ENCODE measurements around the gene IL18BP.

The IL18BP gene

DNA sequence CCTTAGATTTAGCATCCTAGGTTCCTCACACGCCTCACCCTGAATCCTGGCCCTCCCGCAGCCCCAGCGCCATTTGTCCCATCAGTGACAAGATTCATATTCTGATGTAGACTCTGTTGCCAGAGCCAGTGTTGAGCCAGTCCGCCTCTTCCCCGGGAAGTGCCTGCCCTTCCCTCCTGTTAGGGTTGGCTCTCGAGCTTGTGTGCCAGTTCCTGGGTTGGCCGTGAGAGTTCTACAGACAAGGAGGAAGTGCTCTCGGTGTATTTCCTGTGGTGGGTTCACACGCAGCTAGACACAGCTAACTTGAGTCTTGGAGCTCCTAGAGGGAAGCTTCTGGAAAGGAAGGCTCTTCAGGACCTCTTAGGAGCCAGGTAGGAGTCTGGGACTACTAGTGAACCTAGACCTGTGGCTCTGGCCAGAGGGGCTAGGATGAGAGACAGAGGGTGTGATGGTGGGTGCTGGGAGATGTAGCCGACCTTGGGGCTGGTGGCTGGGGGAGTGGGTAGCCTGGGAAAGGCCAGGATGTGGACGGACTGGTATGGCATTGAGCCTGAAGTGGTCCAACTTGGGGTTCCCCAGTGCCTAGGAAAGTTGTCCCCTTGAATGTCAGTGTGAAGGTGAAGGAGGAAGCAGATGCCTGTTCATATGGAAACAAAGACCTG is at the start of gene IL18BP:
TSS of gene IL18BP (plus strand) at position 261 of the 662 bp plus-strand sequence. CDS start 1,076 bp downstream, outside the sequence.
- no peak for DNase-seq

DNA sequence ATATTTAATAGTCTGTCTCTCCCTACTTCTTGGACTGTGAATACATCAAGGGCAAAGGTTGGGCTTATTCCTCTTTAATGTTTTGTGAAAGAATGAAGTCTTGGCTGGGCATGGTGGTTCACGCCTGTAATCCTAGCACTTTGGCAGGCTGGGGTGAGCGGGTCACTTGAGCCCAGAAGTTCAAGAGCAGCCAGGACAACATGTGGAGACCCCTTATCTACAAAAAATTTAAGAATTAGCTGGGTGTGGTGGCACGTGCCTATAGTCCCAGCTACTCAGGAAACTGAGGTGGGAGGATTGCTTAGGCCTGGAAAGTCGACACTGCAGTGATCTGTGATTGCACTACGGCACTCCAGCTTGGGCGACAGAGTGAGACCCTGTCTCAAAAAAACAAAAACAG is 49.7 kb upstream of the IL18BP start:
- DNase-seq, result no peak

DNA sequence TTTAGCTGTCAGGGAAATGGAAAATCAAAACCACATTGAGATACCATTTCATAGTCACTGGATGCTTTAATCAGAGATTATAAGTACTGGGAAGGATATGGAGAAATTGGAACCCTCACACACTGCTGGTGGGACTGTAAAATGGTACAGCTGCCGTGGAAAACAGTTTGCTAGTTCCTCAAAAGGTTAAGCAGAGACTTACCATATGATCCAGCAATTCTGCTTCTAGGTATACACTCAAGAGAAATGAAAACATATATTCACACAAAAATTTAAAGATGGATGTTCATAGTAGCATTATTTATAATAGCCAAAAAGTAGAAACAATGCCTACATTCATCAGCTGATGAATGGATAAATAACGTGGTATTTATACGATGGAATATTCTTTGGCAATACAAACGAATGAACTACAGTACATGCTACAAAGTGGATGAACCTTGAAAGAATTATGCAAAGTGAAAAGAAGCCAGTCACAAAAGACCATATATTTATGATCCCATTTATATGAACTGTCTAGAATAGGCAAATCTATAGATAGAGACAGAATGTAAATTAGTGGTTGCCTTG is 46.9 kb upstream of the IL18BP start:
- no peak for DNase-seq

DNA sequence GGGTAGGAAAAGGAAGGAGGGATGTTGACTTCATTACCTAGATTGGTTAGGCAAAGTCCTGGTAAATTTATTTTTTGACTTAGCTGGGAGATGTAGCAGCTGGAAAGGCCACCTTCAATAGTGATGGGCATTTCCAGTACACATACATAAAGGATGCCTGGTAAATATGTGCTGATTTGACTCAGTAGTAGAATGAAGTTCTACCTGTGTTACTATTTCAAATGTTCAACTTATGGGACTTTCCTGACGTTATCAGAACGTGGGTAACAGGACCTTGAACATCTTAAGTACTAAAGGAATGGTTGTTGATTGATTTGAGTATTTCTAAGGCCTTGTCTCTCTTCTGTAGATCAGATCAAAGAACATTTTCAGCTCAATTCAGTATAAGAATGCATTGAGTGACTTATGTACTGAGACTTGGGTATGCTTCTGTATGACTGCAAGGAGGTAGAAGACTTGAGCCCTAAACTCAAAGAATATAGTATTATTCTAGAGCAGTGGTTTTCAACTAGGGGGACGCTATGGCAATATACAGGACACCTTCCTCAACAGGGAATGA is 42.7 kb upstream of the IL18BP start:
- no peak for DNase-seq

DNA sequence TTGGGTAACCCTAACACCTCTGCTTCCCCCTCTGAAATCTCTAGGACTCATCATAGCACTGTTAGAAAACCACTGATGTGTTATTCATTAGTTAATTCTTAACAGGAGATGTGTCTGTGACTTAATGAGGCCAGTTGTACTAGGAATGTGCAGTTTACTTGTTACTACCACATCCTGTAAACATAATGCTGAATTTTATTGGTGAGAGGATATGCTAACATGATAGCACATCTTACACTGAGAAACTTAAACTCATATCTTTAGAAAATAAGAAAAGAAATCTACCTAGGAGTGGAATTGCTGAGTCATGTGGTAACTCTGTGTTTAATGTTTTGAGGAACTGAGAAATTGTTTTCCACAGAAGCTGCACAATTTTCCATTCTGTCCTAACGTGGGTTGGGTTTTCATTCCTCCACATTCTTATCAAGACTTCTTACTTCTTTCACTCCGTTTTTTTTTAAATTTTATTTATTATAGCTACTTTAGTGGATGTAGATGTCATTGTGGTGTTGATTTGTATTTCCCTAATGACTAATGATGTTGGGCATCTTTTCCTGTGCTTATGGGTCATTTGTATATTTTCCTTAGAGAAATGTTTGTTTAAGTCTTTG is 36.2 kb upstream of the IL18BP start:
- DNase-seq, result no peak

DNA sequence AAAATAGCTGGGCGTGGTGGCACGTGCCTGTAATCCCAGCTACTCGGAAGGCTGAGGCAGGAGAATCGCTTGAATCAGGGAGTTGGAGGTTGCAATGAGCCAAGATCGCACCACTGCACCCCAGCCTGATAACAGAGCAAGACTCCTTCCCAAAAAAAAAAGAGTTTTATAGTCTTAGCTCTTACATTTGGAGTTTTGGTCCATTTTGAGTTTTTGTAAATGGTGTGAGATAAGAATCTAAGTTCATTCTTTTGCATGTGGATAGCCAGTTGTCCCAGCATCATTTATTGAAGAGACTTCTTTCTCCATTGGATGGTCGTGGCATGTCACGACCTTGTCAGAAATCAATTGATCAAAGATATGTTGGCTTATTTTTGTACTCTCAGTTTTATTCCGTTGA is 35.2 kb upstream of the IL18BP start:
- DNase-seq, result no peak

DNA sequence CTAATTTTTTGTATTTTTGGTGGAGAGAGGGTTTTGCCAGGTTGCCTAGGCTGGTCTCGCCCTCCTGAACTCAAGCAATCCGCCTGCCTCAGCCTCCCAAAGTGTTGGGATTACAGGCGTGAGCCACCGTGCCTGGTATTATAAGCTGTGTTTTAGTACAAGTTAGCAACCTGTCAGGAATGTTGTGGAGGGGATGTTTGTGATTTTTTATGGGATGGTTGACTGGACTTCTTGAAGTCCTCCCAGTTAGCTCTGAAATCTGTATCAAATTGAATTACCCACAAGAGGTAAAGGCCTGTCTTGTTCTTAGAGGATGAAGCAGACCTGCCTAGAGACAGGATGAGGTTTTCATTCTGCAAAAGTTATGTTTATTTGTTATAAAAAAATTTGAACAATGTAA is 34.1 kb upstream of the IL18BP start:
- DNase-seq, result no peak

DNA sequence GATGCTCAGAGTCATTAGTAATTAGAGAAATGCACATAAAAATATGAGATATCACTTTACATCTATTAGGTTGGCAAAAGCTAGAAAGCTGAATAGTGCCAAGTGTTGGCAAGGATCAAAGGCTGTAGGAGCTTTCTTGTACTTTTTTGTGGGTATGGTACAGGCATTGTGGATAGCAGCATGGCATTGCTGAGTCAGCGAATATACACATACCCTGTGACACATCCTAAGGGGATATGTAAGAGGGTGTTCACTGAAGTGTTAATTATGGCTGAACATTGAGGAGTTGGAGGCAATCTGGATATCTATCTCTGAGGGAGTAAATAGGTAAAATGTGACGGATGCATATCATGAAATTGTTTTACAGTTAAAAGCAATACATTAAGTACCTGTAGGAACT is 27.0 kb upstream of the IL18BP start:
- no peak for DNase-seq

DNA sequence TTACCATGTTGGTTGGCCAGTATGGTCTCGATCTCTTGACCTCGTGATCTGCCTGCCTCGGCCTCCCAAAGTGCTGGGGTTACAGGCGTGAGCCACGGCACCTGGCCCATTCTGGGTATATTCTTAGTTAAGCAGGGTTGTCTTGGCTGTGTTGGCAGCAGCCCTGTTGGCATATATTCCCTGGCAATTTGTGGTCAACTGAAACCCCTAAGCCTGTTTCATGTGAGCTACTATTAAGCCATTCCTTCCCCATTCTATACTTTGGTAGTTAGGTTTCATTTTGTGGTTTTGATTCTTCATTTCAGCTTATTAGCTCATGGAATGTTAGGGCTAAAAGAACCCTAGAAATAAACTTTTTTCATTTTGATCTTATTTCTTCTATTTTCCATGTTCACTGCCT is 22.2 kb upstream of the IL18BP start:
- no peak for DNase-seq

DNA sequence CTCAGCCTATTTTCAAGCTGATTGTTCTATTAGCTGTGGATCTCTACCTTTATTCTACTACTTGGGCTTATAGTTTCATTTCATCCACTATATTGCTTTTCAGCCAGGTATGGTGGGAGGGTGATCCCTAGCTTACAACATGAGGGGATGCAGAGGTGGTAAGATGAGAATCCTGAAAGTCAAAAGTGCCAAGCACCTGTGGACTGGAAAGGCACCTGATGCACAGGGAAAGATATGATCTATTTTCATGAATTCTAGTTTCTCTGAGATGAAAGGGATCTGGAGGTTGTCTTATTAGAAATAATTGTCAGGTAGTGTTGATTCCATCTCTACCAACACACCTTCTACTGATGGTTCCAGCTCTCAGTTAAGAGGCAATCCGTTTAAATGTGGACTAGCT is 21.6 kb upstream of the IL18BP start:
- no peak for DNase-seq

DNA sequence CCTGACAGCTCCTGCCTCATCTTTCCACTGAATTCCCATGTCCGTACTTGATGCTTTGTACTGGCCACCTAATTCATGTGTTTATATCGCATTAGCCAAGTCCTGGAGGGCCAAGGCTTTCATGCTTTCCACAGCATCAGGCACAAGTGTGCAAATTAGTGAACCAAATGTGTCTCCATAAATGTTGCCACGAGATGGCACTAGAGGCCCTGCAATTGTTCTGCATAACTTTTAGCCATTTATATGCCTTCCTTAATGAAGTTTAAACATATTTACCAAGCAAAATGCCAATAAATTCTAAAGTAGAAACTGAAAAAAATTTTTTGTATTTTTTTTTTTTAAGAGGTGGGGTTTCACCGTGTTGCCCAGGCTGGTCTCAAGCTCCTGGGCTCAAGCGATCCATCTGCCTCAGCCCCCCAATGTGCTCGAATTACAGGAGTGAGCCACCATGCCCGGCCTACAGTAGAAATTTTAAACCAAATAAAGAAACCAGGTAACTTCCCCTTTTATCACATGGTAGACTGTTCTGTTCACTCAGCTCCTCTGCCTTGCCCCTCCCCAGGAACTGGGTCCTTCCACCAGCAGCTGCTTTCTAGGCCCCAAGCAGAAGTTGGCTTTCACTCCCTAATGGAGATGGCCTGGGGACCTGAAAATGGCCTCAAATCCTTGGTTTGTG is 20.8 kb upstream of the IL18BP start:
- peak; percentile 21 for DNase-seq

DNA sequence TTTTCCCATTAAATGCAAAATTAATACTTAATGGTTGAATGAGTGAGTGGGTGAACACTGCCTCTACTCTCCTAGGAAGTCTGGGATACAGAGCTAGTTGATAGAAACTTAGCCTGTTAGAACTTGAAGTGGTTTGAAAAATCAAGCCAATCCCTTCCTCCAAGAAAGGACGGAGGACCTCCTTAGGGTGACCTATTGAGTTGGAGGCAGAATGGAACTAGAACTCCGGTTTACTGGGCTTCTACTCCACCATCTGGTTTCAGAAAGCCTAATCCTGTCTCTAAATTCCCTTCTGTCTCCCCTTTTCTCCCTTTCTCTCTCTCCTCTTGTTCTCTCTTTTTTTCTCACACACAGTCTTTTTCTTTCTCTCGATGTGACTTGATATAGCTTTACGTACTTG is 19.6 kb upstream of the IL18BP start:
- DNase-seq, result no peak

DNA sequence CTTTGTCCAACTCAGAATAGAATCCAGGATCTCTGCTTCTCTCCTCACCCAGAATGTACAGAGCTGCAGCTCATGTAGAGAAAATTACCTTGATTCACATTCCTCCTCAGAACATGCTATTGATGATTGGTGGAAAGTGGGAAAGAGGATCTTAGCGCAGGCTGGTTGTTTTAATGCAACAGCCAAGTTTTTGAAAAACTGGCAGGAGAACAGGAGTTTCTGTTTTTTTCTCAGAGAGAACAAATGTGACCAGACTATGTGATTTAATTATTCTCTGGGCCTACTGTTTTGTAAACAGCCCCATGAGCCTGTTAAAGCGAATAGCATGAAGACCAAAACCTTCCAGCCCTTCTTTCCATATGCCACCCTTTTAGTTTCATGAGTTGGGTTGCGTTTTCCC is 19.1 kb upstream of the IL18BP start:
- DNase-seq, result no peak

DNA sequence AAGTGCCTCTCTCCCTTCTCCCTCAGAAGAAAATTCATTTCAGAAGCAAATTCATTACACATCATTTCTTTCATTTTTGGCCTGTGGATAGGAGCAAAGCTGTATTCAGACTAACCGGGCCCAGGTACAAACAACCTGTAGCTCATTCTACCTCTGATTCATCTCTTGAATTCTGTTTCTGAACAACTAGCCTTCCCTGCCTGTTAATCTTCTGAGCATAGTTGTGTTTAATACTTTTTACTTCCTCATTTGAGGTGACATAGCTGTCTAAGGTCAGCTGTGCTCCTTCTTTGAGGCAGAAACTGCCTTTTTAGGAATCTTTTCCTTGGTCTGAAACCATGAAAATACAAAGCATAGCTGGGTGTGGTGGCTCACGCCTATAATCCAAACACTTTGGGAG is 12.6 kb upstream of the IL18BP start:
- no peak for DNase-seq

DNA sequence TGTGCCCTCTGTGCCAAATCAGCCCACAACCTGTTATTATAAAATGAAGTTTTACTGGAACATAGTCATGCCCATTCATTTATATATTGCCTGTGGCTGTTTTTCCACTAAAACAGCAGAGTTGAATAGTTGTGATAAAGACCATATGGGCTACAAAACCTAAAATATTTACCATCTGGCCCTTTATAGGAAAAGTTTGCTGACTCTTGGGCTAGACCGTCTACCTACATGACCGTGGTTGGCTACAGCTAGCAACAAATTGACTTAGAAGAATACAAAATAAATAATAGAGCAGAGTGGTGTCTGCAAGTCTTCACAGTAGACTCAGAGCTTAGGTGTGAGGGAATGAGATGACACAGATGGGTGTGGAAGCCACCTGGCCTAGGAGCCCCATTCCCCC is 11.2 kb upstream of the IL18BP start:
- DNase-seq, result no peak

DNA sequence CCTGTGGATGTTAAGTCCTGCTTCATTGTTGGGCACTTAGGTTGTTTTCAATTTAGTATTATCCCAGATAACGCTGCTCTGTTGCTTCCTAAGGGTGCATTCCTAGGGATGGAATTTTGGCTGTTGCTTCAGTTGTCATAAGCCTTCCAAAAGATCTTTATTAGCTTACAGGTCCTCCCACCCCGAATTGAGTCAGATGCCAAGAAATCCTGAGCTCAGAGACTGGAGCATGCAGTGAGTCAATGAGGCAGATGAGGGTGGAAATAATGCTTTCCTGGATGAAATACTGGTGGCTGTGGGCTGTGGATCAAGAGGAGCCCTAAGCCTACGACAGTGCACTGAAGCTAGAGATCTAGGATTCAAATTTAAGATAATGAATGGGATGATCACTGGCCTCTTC is 10.7 kb upstream of the IL18BP start:
- no peak for DNase-seq

DNA sequence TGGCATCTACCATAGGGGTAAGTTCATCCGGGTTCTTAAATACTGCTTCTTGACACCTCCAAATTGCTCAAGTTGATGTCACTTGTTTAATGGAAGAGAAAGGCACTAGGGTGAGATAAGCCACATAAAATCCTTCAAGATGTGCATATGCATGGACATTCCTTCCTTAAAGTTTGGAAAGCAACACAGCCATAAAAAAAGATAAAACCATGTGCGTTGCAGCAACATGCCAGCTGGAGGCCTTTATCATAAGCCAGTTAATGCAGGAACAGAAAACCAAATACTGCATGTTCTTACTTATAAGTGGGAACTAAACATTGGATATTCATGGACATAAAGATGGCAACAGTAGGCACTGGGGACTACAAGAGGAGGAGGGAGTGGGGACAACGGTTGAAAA is 8.0 kb upstream of the IL18BP start:
- DNase-seq, result no peak

DNA sequence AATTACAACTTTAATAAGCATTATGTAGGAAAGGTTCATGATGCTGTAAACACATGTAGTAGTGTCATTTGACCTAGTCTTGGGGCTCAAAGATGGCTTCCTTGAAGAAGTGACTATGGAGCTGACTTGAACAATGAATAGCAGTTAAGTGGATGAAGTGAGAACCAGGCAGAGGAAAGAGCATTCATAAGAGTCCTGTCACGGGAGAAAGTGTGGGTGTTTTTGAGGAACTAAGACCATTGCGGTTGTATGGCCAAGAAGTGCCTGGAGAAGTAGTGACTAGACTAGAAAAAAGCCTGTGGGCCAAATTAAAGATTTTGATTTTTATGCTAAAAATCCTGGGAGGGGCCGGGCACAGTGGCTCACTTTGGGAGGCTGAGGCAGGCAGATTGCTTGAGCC is 7.2 kb upstream of the IL18BP start:
- no peak for DNase-seq

DNA sequence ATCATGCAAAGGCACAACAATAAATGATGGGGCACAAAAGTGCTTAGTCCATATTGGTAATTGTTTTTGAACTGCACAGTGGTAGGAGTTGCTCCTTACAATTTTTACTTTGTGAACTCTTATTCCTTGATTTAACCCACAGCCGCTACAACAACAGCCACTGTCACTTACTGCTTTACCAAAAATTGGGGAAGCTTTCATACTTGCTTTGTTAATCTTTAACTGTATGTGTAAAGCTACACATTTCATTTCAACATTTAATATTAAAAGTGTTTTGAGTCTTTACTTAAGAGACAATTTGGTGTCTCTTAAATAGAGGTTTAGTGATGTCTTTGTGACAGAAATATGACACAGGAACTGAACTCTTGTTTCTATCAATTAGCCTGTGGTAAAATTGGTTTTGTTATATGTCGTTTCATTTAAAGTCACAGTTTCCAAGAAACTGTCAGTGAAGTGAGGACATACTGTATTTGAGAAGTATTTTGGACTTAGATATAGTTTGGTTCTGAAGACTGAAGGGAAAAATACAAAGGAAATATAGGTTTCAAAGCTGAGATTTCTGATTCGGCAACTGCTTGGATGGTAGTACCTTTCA is 6.5 kb upstream of the IL18BP start:
- no peak for DNase-seq

DNA sequence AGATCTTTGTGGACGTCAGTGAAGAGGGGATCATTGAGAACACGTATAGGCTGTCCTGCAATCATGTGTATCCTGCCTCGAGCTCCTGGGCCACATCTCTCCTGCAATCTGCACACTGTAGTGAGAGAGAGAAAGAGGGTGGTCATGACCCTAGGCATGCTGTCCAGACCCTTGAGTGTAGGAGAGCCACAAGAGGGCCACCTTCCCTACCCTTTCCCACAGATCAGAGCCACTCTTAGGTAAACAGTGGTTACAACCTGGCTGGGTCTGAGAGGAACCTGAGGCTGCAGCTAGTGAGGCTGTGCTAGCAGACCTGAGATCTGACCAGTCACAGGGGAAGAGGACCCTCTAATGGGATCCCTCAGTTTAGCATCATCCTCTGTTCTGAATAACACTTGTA is 3.9 kb upstream of the IL18BP start:
- no peak for DNase-seq

DNA sequence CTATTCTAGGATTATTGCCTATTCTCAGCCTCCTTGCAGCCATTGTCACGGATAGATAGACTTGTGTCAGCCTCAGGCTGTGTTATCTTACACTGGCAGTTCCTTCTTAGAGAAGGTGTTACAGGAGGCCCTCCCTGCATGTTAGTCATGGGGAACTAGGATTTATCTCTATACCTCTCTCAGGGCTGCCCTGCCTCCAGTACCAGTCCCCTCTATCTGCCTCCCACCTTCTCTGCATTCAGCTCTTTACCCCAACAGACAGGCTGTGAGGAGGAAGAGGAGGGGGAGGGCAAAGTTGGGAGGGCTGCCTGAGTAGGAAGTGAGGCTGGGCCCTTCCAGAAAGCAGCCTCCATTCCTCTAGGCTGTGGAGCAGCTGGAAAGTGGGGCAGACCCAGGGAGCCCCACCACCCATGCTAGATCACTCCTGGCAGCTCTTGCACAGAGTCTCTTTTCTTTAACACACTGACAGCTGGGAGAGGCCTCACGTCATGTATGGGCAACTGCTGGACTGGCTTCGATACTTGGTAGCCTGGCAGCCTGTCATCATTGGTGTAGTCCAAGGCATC is 2.9 kb upstream of the IL18BP start:
- DNase-seq, result peak; percentile 26

DNA sequence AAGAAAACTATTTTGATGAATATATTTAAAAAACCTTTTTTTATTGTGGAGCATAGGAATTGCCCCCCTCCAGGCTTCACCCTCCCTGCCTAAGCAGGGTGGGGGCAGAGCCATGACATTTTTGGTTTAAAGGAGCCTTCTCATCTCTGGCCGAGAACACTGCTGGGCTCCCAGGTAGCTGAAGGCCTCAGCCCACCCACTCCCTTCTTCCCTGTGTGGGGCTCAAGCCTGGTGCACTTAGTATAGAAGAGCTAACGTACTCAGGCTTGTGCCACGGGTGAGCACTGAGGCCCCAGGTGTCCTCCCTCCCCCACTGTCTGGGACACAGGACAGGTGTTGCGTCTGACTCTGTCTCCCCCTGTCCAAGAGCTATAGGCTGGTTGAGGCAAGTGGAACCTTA is 2.2 kb upstream of the IL18BP start:
- no peak for DNase-seq

DNA sequence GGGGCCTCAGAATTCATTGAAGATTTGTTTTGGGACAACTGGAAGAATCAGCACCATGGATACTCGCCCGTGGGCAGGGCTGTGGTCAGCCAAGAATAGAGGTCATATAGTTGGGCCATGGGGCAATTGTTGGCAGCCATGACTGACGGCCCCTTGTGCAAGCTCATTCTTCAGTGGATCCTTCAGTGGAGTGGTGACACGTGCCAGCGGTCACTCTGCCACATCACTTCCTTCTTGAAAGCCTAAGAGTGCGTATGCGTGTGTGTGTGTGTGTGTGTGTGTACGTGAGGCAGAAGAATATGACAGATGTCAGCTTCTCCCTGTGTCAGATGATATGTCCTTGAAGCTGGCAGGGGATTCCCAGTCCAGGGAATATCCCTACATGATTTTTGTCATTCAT is 1.8 kb upstream of the IL18BP start:
- DNase-seq, result no peak

Measured in NCI-H1694 treated with DMSO at 0.1 percent for 48 hours (cell line).